Measurements from ENCODE around the gene NFATC1.

NFATC1 gene

DNA sequence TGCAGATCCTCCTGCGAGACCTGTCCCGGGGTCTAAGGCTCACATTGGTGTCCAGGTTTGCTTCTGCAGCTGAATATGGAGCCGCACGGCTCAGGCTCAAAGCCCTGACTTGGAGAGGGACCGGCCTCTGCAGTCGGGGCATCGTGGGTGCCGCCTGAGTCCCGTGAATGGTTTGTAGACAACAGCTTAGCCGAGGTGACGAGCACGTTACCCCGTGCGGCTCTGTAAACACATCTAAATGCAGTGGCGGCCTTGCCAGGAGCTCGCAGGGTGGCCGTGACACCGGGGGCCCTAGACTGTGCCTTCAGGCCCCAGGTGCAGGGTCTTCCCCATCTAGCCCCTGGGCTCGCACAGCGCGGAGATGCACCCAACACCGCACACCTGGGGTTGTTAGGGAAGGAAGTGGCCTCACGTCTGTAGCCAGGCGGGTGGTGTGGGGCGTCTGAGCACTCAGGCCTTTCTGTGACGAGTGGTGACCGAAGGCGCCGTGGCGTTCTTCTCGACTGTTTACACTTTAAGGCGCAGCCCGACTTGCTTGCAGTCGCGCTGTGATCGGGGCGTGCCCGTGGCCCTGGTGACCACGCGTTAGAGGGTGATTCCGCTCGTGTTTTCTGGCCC lies 91.6 kb downstream of the NFATC1 start:
- Histone ChIP-seq H3K18ac (ENCODE audit: low read length) (no peak overlapping the region), H3K79me1 (ENCODE audit: low read depth, low read length) (peaks cover 4% of the 10 kb centered on the region), H2BK12ac (ENCODE audit: low read length) (peak overlapping the region; percentile 30), H3K23ac (ENCODE audit: low read depth, low read length, poor library complexity) (peak overlapping the region; percentile 0), H2BK120ac (ENCODE audit: low read depth, low read length) (no peak overlapping the region), H2BK15ac (ENCODE audit: low read length) (no peak overlapping the region), H4K8ac (ENCODE audit: low read depth, low read length) (no peak overlapping the region), H2BK5ac (ENCODE audit: low read length) (no peak overlapping the region), H3K4ac (ENCODE audit: low read length) (no peak overlapping the region), H4K91ac (ENCODE audit: low read depth, low read length, poor library complexity) (peak overlapping the region; percentile 68), H3K27me3 (ENCODE audit: control insufficient read depth in 3 of 3, insufficient read depth in 3 of 3, low read depth in 1 of 3, low read length in 3 of 3) (no peaks in the 10 kb centered on the region), H3K9me3 (replicated peaks in 1 of 2; ENCODE audit: control insufficient read depth in 2 of 2, insufficient read depth in 1 of 2, low read depth in 1 of 2, low read length in 2 of 2) (no peaks in the 10 kb centered on the region), H3K4me2 (ENCODE audit: insufficient read depth, low read length, poor library complexity, severe bottlenecking) (no peak overlapping the region), H3K4me3 (ENCODE audit: low read length in 2 of 2) (no peak overlapping the region), H2AFZ (ENCODE audit: low read length) (no peak overlapping the region), H3K4me1 (ENCODE audit: control insufficient read depth in 2 of 2, insufficient read depth in 1 of 2, low read depth in 1 of 2, low read length in 2 of 2) (peaks cover 0 to 8% of the 10 kb centered on the region in 2 donors), H3K27ac (replicated peaks; ENCODE audit: low read length) (no peak overlapping the region), H3K36me3 (replicated peaks in 1 of 2; ENCODE audit: control insufficient read depth in 2 of 2, insufficient read depth in 2 of 2, low read length in 2 of 2) (no peaks in the 10 kb centered on the region), H3K14ac (ENCODE audit: low read length) (peak overlapping the region; percentile 50), H2AK5ac (ENCODE audit: low read depth, low read length) (peak overlapping the region; percentile 74), H3K9ac (ENCODE audit: low read depth, low read length, poor library complexity) (peak overlapping the region; percentile 30)
- no CpG with 5 or more reads among the region's 42 CpGs for WGBS, 2 donors (ENCODE audit: extremely low coverage in 2 of 2, insufficient read length in 2 of 2, insufficient replicate concordance in 1 of 2)
- DNase-seq (ENCODE audit: low spot score), result no peak

- DNase-seq (ENCODE audit: low spot score), result no peak
Measured at GRCh38 chr18:79487801-79488201, 92.1 kb downstream of the NFATC1 start.

DNA sequence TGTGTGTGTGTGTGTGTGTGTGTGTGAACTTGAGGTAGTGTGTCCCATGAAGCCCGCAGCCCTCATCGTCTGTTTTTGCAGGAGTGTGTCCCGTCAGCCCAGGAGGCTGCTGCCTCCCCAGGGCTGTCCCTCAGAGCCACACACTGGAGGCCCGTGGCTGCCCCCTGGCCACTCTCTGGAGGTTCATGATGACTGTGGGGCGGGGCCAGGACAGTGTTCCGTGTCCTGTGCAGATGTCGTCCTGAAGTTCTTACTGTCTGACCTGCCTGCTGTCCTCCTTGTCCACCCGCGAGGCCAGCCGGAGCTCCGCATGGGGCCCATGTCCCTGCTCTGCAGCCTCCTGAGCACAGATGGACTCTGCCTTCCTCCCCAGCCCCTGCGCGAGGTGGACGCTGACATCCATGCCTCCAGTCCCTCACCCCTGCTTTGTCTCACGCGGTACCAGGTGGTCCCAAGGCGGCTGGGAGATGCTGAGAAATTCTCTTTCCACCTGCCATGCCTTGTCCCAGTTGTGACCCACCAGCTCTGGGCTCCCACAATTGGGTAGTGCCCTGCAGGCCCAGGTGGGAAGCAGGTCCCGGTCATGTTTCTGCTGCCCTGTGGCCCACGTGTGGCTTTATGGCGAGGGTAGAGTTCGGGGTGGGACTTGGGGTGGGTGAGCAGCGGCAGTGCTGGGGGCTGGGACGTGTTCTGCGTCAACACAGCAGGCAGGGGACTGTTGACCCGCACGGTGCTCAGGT lies 92.8 kb downstream of the NFATC1 start:
- H2BK15ac ChIP-seq (ENCODE audit: low read length), result no peak overlapping the region
- no peaks in the 10 kb centered on the region for H3K36me3 ChIP-seq (replicated peaks in 1 of 2; ENCODE audit: control insufficient read depth in 2 of 2, insufficient read depth in 2 of 2, low read length in 2 of 2)
- H3K14ac ChIP-seq (ENCODE audit: low read length), result no peak overlapping the region
- no peak overlapping the region for H2BK120ac ChIP-seq (ENCODE audit: low read depth, low read length)
- no peak overlapping the region for H2BK12ac ChIP-seq (ENCODE audit: low read length)
- peaks cover 4% of the 10 kb centered on the region for H3K79me1 ChIP-seq (ENCODE audit: low read depth, low read length)
- H4K91ac ChIP-seq (ENCODE audit: low read depth, low read length, poor library complexity), result no peak overlapping the region
- no peak overlapping the region for H4K8ac ChIP-seq (ENCODE audit: low read depth, low read length)
- no peaks in the 10 kb centered on the region for H3K27me3 ChIP-seq (ENCODE audit: control insufficient read depth in 3 of 3, insufficient read depth in 3 of 3, low read depth in 1 of 3, low read length in 3 of 3)
- peak overlapping the region; percentile 12 for H3K9ac ChIP-seq (ENCODE audit: low read depth, low read length, poor library complexity)
- no peak overlapping the region for H3K4me2 ChIP-seq (ENCODE audit: insufficient read depth, low read length, poor library complexity, severe bottlenecking)
- H3K23ac ChIP-seq (ENCODE audit: low read depth, low read length, poor library complexity), result peak overlapping the region; percentile 2
- peak overlapping the region; percentile 80 for H2BK5ac ChIP-seq (ENCODE audit: low read length)
- H3K4me1 ChIP-seq (ENCODE audit: control insufficient read depth in 2 of 2, insufficient read depth in 1 of 2, low read depth in 1 of 2, low read length in 2 of 2), result peaks cover 0 to 8% of the 10 kb centered on the region in 2 donors
- no peaks in the 10 kb centered on the region for H3K9me3 ChIP-seq (replicated peaks in 1 of 2; ENCODE audit: control insufficient read depth in 2 of 2, insufficient read depth in 1 of 2, low read depth in 1 of 2, low read length in 2 of 2)
- peak overlapping the region; percentile 2 for H3K4ac ChIP-seq (ENCODE audit: low read length)
- no peak overlapping the region for H2AFZ ChIP-seq (ENCODE audit: low read length)
- H3K18ac ChIP-seq (ENCODE audit: low read length), result peak overlapping the region; percentile 63
- no CpG with 5 or more reads among the region's 26 CpGs for WGBS, 2 donors (ENCODE audit: extremely low coverage in 2 of 2, insufficient read length in 2 of 2, insufficient replicate concordance in 1 of 2)
- H3K4me3 ChIP-seq (ENCODE audit: low read length in 2 of 2), result no peak overlapping the region
- peak overlapping the region; percentile 25 for H2AK5ac ChIP-seq (ENCODE audit: low read depth, low read length)
- H3K27ac ChIP-seq (replicated peaks; ENCODE audit: low read length), result no peak overlapping the region
- DNase-seq (ENCODE audit: low spot score), result no peak

More at GRCh38 chr18:79487801-79488201, 92.1 kb downstream of the NFATC1 start:
- peak overlapping the region; percentile 0 for H3K23ac ChIP-seq (ENCODE audit: low read depth, low read length, poor library complexity)
- H3K14ac ChIP-seq (ENCODE audit: low read length), result peak overlapping the region; percentile 50
- no peak overlapping the region for H3K27ac ChIP-seq (replicated peaks; ENCODE audit: low read length)
- H3K9ac ChIP-seq (ENCODE audit: low read depth, low read length, poor library complexity), result peak overlapping the region; percentile 30
- no peak overlapping the region for H2BK15ac ChIP-seq (ENCODE audit: low read length)
- H2BK12ac ChIP-seq (ENCODE audit: low read length), result peak overlapping the region; percentile 30
- peaks cover 4% of the 10 kb centered on the region for H3K79me1 ChIP-seq (ENCODE audit: low read depth, low read length)
- H3K27me3 ChIP-seq (ENCODE audit: control insufficient read depth in 3 of 3, insufficient read depth in 3 of 3, low read depth in 1 of 3, low read length in 3 of 3), result no peaks in the 10 kb centered on the region
- no peaks in the 10 kb centered on the region for H3K36me3 ChIP-seq (replicated peaks in 1 of 2; ENCODE audit: control insufficient read depth in 2 of 2, insufficient read depth in 2 of 2, low read length in 2 of 2)
- WGBS, 2 donors (ENCODE audit: extremely low coverage in 2 of 2, insufficient read length in 2 of 2, insufficient replicate concordance in 1 of 2), result no CpG with 5 or more reads among the region's 22 CpGs
- no peak overlapping the region for H4K8ac ChIP-seq (ENCODE audit: low read depth, low read length)
- no peak overlapping the region for H3K4me2 ChIP-seq (ENCODE audit: insufficient read depth, low read length, poor library complexity, severe bottlenecking)
- H2BK5ac ChIP-seq (ENCODE audit: low read length), result no peak overlapping the region
- peak overlapping the region; percentile 25 for H3K18ac ChIP-seq (ENCODE audit: low read length)
- peak overlapping the region; percentile 68 for H4K91ac ChIP-seq (ENCODE audit: low read depth, low read length, poor library complexity)
- H3K4me3 ChIP-seq (ENCODE audit: low read length in 2 of 2), result no peak overlapping the region
- H2AK5ac ChIP-seq (ENCODE audit: low read depth, low read length), result peak overlapping the region; percentile 74
- no peak overlapping the region for H2BK120ac ChIP-seq (ENCODE audit: low read depth, low read length)
- no peaks in the 10 kb centered on the region for H3K9me3 ChIP-seq (replicated peaks in 1 of 2; ENCODE audit: control insufficient read depth in 2 of 2, insufficient read depth in 1 of 2, low read depth in 1 of 2, low read length in 2 of 2)
- no peak overlapping the region for H2AFZ ChIP-seq (ENCODE audit: low read length)
- H3K4me1 ChIP-seq (ENCODE audit: control insufficient read depth in 2 of 2, insufficient read depth in 1 of 2, low read depth in 1 of 2, low read length in 2 of 2), result peaks cover 0 to 8% of the 10 kb centered on the region in 2 donors
- H3K4ac ChIP-seq (ENCODE audit: low read length), result peak overlapping the region; percentile 15

All from neuronal stem cell (in vitro differentiated cells).